Cortex of kidney (tissue), 1 donor: ENCODE data around the gene WDR5B.
"Not testable (repeated sequence)": the region's sequence is repeated elsewhere in the genome, so short reads cannot be mapped to it uniquely, and the experiment has no call there.

ENCODE experiments used
- DNase-seq: peaks from one replicate; lab custom pipeline; 2025; lab: John Stamatoyannopoulos, UW

The WDR5B gene

DNA sequence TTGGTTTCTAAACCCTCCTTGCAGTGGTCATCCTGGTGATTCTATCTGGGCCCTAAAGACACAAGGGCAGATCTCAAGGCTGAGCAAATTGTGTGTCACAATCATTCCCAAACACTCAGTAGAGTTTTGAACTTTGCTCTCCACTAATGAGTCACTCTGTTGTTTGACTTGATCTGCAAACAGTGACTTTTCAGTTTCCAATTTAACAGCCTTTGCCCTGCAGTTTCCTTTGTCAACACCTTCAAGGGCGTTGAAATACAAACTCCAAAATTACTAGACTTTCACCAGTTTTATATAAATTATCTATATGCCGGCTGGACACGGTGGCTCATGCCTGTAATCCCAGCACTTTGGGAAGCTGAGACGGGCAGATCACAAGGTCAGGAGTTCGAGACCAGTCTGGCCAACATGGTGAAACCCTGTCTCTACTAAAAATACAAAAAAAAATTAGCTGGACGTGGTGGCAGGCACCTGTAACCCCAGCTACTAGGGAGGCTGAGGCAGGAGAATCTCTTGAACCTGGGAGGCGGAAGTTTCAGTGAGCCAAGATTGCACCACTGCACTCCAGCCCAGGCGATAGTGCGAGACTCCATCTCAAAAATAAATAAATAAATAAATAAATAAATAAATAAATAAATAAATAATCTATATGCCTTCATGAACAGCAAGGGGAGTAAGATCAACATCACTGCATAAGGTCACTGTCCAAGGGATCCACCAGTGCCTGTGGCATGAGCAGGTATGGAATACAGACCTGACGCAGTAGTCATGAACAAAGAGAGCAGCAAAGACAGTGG is 50.1 kb downstream of the WDR5B start:
- DNase-seq = not testable (repeated sequence)

DNA sequence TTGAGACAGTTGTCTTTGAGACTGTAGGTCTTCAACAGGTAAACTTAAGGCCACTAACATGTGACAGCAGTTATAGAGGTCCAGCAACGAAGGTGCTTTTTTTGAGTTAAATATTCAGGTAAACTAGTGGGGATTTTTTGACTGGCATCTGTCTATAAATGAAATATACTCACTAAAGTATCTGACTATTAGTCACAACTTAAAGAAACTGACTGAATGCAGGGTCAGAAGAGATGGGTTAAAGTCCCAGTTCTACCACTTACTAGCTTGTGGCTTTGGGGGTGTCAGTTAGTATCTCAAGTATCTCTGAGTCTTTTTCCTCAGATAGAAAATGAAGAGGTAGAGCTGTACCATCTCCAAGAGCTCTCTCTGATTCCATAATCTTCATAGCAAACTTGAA is 50.8 kb downstream of the WDR5B start:
- DNase-seq = no peak

DNA sequence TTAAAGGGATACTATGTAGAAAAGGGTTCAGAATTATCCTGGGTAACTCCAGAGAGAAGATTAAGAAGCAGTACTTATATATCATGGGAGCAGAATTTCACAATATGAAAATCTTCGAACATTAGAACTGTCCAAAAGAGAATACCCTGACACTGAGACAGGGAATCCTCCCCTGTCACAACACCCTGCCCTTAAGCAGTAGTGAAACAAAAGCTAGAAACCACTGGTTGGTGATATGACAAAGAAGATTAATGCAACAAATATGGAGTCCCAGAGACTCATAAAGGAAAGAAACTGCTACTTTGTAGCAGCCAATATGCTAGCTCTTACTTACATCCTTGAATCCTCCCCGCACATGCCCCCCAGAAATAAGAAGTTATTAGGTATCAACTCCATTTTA is 51.4 kb downstream of the WDR5B start:
- DNase-seq = no peak
